ENCODE data around the gene PPP1R36.
A peak's percentile ranks its signal among the peaks of the same experiment; 100 is the strongest.
"Not testable (repeated sequence)": the region's sequence is repeated elsewhere in the genome, so short reads cannot be mapped to it uniquely, and the experiment has no call there.

The PPP1R36 gene

DNA sequence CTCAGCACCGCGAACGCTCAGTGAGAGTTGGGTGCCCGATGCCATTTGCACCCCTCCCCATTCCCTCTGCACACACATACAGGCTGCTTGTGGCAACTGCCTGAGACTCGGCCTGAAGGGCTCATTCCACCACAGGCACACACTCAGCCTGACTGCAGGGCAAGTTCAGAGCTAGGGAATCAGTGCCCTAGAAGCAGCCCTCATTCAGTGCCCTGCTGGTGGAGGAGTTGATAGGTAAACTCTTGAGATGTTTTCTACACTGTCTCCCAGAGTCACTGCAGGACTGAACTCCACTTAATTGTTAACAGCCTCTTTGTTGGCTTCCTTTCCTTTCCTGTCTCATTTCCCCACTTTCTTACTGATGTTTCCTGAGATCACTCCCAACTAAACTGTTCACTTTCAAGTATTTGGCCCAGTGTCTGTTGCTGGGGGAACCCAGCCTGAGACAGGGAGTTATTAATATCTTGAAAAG is 16.9 kb downstream of the PPP1R36 start:
- DNase-seq (ENCODE audit: low spot score): no peak

DNA sequence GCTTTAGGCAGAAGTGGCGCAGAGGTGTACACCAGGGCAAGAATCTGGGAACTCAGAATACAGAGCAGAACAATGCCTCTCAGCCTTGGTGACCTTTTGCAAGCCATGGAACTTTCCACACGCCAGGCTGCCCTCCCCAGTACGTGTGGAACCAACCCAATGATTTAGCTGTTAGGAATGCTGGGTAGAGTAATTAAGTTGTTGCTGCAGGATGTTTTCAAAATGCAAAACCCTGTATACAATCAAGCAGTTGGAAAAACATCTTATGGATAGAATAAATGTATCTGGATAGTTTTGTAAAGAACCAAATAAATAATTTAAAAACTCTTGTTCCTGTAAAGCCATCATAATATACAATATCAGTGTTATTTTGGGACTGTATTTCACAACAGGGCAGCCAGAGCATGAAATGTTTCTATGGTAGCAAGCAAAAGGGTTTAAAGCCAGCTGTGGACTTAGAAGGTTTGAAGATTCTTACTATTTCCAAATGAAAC is 19.4 kb downstream of the PPP1R36 start:
- DNase-seq (ENCODE audit: low spot score): peak; percentile 59

DNA sequence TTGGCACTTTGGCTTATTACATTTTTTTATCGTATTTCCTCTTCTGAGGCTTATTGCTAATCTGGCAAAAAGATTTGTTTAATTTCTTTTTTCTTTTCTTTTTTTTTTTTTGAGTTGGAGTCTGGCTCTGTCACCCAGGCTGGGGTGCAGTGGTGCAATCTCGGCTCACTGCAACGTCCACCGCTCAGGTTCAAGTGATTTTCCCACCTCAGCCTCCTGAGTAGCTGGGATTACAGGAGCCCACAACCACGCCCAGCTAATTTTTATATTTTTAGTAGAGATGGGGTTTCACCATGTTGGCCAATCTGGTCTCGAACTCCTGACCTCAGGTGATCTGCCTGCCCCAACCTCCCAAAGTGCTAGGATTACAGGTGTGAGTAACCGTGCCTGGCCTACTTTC is 19.9 kb downstream of the PPP1R36 start:
- not testable (repeated sequence) for DNase-seq (ENCODE audit: low spot score)

DNA sequence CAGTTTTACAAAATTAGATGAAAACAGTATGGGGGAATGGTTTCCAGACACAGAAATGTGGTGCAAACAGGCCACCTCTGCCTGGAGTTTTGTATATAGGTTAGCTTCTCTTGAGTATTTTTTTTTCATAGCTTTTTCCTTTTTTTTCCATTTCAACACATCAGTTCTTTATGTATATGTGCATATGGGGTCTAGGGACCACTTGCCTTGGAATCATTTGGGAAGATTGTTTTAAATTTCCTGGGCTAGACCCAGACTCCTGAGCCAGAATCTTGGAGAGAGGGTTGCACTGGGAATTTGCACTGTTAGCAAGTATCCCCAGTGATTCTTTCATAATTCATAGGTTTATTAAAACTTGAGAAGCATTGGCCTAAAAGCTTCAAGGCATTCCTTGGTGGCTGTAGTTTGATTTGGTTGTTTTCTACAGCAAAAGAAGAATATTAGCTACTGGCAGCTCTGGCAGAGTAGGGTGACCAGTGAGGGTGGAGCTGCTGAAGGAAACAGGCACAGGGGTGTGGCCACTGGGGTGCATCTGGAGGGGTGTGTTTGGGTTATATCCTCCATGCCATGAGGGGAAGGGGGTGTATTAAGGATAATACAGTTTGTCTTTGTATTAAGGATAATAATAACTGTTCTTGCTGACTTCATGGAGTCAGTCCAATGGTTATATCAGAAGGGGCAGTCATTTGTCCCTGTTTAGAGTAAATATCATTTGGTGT is 22.8 kb downstream of the PPP1R36 start:
- no peak for DNase-seq (ENCODE audit: low spot score)

DNA sequence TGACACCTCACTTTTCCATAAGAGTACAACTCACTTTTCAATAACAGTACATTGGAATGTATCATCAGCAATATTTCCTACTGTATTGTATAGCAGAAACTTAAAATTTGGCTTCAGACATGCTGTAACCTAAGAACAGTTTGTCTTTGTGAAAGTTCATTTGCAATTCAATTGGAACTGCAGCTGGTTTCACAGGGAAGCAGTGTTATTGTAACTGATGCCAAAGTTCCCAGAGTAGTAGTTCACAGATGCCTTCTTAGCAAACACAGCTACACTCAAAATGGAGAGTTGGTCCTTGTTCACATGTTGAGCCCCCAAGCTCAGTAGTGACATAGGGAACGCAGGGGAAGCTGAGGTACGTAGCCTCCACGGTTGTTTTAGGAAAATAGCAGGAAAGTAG is 23.3 kb downstream of the PPP1R36 start:
- no peak for DNase-seq (ENCODE audit: low spot score)

DNA sequence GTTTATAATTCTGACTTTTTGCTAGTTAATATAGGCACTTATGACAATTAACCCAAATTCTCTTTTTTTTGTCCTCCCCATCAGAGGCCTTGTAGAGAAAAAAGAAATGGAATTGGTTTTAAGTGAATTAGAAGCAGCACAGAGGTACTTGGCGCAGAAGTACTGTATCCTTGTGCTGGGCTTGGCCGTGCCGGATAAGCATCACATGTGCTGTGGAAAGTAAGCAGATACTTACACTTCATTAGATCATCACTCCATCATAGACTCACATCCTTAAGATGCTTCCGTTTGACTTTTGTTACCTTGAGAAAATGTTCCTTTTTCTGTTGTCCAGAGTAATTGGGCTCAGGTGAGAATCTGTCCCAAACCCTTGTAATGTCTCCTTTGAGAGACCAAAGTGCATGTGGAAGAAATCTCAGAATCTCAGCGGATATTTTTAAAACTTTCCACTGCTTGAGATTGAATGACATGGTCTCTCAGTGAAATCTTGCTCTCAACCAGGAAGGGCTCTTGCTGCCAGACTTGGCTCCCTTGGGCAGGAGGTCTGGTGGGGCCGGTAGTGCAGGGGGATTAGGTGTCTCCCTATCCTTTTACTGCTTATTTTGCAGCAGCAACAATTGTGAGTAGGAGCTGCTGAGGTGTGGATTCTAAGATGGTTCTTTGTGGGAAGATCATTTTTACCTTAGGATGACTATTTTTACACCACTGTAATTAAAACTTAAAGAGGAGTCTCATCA is 24.8 kb downstream of the PPP1R36 start:
- DNase-seq (ENCODE audit: low spot score): no peak

DNA sequence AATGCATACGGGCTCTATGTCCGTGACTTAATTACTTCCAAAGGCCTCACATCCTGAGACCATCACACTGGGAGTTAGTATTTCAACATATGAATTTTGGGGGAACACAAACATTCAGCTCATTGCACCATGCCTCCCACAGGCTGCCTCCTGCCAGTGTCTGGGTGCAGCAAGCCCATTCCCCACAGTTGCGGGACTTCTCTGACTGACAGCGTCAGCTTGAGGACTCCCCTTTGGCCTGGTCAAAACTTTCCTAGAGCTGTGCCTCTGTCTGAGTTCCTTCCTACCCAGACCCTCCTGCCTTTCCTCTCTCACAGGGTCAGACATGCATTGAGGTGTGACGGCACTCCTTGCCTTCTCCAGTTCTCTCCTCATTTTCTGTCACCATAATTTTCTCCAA is 27.4 kb downstream of the PPP1R36 start:
- DNase-seq (ENCODE audit: low spot score): no peak

DNA sequence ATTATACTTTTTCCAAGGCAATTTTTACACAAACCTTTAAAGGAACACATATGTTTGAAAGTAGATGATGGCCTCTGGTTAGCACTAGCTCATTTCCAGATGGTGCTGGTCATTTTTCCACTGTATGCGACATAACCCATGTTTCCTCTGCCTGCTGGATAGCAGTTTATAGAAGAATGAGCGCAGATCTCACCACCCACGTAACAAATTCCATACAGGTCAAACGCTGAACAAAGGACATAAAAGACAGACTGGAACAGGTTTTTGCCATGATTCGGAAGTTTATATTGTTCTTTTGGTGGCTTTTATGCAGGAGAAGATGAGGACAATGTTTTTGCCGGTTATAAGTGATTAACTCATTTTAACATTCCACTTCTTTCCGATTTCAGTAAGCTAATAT is 30.7 kb downstream of the PPP1R36 start:
- DNase-seq (ENCODE audit: low spot score): no peak

DNA sequence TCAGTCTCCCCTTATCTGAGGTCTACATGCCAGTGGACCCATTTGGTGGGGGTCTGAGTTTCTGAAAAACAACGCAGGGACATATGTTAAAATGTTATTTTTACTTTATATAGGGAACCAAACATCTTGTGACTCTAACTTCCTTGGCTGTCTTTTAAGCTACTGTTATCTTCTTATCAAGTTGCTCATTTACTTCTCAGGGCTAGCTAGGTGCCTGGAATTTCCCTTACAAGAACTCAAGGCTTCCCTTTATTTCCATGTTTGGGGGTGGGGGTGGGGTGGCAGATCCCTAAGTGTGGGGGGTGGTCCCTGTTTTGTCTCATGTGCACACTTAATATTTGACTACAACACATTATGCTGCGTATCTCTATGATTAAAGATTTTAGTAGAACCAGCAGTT is 31.6 kb downstream of the PPP1R36 start:
- DNase-seq (ENCODE audit: low spot score): no peak

DNA sequence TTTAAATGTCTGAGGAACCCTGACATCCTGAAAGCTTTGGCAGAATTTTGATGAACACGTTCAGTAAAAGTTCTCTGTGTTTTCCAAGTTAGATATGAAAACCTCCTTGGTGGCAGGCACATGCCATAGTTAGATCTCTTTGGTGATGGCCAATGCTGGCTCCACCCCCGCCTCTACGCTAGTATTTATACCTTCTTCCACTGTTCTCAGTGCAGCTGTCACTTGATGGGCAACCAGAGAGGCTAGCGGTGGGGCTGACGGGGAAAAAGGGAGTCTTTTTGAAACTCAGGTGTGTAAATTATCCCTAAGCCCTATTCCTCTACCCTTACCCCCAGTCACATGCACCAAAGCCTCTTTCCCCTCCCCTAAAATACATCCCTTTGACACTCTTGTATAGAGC is 32.1 kb downstream of the PPP1R36 start:
- DNase-seq (ENCODE audit: low spot score): no peak

DNA sequence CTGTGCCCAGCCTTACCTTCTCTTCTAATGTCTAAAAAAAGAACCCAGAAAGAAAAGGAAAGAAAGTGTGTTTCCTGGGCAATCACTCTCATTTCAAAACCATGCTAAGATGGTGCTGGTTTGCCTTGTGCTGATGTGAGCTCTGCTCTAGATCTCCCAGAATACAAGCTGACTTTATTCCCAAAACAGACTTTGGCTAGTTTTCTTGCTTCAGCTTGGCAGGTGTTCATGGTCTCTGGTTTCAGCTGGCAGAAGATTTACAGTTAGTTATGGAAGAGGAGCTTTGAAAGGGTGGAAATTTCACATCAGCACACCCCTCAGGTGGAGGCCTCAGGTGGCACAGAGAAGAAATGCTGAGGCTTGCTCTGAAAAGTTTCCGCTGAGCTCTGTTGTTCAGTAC is 34.4 kb downstream of the PPP1R36 start:
- no peak for DNase-seq (ENCODE audit: low spot score)

DNA sequence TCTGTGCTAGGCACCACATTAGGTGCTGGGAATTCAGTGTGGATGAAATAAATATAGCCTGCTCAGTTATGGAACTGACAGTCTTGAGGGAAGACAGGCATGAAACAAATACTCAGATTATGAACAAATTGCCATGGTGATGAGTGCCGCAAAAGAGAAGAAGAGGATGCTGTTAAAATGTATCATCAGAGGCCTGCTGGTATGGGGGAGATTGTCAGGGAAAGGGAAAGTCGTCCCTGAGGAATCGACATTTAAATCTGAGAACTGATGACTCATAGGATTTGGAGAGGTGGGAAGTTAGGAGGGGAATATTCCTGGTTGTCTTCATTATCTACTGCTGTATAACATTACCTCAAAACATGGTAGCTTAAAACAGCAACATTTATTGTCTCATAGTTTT is 42.0 kb downstream of the PPP1R36 start:
- DNase-seq (ENCODE audit: low spot score): no peak

DNA sequence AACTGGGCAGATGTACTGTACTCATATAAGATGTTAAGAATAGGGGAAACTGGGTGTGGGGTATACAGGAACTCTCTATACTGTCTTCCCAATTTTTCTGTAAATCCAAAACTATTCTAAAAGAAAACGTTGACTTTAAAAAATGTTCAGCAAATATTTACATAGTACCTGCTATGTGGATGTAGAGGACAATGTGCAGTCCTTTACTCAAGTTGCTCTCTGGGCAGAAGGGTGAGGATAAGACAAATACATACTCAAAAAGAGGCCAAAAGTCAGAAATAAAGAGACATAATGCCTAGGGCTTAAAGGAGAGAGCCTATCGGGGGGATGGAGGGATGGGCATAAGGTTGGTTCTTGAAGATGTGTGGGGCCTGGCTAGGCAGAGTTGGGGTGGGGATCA is 44.7 kb downstream of the PPP1R36 start:
- no peak for DNase-seq (ENCODE audit: low spot score)

DNA sequence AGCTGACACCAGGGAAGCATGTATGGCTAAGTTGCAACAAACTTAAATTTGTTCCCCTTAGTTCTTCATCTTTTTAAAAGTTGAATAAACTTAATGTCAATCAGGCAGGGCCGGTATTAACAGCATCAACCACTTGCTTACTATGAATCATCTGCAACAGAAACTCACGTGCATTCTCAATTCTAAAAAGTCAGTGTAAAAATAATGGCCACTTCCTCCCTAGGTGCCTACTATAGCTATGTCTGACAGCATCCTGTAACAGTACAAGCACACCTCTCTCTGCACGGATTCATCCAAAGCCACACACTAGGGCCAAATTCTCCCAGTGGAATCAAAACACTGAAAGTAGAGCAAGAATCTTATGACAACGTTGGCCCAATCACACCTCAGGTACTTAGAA is 48.6 kb downstream of the PPP1R36 start:
- no peak for DNase-seq (ENCODE audit: low spot score)

DNA sequence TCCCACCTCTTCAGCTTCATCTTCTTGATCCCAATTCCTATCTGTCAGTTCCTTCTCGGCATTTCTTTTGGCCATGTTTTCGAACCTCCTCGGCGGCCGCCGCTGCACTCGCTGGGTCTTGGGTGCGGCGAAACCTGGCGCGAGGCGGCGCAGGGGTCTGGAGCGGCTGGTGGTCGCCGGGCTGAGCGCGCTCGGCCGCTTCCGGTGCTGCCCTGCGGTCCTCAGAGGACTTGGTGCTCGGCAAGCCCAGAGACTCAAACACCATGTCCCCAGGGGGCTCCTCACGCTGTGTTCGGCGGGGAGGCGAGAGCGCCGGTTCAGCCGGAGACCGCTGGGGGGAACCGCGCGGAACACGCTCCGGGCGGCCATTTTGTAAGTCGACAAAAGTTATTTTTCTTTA is 51.8 kb downstream of the PPP1R36 start:
- DNase-seq (ENCODE audit: low spot score): no peak

DNA sequence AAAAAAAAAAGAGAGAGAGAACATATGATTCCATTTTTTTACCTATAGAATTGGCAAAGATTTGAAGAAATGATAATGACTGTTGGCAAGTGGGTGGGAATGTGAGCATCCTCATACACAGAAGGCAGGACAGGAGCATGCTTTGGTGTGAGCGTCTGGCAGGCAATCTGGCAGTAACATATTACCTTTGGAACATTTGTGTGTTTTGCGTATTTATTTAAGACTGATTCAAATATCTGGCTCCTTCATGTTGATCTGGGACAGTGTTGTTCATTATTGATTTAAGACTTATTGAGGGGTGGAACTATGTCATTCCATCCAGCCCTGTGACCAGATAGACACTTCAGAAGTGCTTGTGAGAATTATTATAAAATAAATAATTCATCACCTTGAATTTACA is 53.1 kb downstream of the PPP1R36 start:
- DNase-seq (ENCODE audit: low spot score): no peak

DNA sequence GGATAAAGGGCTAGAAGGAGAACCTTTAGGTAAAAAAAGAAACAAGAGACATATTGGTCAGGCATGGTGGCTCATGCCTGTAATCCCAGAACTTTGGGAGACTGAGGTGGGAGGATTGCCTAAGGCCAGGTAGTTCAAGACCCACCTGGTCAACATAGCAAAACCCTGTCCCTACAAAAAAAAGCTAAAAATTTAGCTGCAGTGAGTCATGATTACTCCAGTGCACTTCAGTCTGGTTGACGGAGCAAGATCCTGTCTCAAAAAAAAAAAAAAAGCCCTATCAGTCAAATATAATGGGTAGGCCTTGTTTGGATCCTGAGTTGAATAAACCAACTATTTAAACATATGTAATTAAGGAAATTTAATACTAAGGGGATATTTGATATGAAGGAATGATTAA is 54.2 kb downstream of the PPP1R36 start:
- DNase-seq (ENCODE audit: low spot score): no peak

DNA sequence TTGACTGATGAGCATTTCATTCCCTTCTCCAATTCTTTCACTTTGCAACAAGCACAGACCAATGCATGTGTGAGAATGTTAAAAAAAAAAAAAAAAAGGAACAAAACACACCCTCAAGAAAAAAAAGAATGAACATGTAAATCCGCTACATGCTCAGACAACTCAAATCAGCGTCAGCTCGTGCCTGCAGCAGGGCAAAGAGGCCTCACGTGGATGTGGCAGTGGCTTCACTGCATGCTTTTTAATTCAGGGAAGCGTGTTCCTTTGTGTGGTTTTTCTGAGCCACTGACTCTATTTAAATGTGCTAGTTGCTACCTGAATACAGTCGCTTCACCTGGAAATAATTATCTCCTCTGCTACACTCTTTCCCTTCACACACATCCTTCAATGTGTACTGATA is 55.1 kb downstream of the PPP1R36 start:
- no peak for DNase-seq (ENCODE audit: low spot score)

DNA sequence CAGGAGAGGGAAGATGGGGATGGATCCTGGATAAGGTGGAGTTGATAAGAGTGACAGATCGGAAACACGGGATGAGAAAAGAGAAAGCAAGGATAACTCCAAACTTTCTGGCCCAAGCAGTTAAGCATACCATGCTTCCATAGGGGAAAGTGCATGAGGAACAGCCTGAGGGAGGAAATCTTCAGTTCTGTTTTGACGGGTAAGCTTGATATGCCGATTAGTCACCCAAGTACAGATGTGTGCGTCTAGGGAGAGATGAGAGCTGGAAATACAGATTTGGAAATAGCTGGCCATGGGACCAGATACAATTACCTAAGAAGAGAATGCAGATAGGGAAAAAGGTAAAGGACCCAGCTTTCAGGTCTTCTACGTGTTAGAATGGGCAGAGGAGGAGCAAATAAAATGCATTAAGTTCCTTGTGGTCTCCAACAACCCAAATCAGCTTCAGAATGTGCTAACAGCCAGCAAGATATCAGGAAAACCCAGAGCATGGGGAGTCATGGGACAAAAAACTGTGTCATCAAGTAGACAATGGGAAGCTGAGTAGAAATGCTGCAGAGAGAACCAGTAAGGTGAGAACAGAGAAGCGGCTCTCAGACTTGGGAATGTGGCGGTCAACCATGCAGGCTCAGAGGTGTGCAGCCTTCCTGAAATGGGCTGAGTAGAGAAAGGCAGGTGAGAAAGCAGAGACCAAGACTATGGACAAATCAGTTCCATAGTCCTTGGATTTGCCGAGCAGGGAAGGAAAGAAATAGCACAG is 56.3 kb downstream of the PPP1R36 start:
- no peak for DNase-seq (ENCODE audit: low spot score)

DNA sequence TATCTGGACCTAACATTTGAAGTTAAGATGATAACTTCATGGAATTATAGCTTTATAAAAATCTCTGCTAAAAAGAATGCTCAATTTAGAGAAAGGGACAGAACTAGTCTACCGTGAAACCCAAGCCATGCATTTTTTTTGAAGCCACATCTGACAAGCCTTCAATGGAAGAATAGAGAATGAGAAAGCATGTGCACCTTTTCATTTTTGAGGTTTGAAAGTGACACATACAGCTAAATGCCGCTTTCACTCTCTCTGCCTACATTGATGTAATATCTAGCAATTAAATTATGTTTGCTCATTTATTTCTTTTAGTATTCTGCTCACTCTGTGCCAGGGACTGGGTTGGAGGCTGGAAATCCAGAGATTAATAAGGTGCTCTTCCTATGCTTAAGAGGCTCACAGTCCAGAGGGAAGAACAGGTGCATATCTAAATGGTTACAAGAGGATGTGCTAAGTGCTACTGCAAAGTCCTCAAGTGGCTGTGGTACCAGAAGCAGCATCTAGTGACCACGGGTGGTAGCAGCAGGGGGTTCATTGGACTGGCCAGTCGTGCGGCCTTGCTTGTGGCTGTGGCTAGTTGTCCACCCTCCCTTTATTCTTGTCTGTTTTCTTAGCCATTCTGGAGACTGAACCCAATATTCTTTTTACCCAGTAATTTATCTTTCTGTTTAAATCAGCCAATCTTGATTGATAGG is 60.4 kb downstream of the PPP1R36 start:
- DNase-seq (ENCODE audit: low spot score): no peak

DNA sequence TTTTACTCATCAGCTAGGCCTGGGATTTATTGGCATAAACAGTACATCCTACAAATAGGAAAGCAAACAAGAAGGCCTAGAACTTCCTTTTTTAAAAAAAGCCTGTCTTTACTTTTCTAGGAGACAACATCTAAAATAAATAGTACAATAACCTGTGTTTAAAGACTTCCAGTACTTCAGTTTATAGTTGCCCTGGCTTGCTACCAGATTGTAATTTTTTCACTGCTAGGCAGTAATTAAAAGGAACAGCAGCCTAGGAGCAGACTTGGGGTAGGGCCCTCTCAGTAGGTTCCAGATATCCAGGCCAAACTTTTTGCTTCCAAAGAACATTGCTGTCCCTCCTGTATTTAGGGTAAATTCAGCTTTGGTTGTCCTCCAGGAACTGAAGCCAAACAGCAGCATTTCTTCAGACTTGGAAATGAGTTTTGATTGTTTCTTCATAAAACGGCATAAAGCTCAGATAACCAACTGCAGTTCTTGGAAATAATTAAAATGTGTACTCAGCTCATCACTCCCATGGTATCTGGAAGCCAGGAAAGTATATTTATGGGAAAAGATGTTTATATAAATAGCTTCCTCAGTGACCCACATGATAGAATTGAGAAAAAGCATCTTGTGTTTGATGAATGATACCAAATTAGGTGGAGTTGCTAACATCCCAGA is 61.7 kb downstream of the PPP1R36 start:
- no peak for DNase-seq (ENCODE audit: low spot score)

DNA sequence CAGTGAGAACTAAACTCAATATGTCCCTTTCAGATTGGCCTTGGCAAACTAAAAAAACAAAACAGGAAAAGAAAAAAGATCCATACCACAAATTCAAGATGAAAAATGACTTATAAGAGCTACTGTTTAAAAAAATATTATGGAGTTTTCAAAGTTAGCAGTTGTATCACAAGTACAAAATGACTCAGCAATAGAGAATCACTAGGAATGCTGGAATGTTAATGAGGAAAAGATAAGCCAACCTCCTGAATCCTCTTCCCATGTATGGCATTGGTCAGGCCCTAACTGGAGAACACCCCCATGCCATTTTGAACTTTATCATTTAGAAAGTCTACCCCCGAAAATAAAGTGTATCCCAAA is 62.2 kb downstream of the PPP1R36 start:
- DNase-seq (ENCODE audit: low spot score): no peak
